HepG2 (cell line): ENCODE measurements around the gene CDK14.

ENCODE experiments used
- ATF2 ChIP-seq: sonication (generic); formaldehyde crosslinking; IDR thresholded peaks from 2 replicates; pipeline ENCODE4 v1.4.0; 2020; ENCODE audit warnings: missing genetic modification reagents
- CTCF ChIP-seq: sonication (generic); formaldehyde crosslinking; IDR thresholded peaks from 2 replicates; pipeline ENCODE4 v1.5.0; 2020; ENCODE audit warnings: mild to moderate bottlenecking, missing genetic modification reagents, moderate library complexity
- PHF5A ChIP-seq: IDR thresholded peaks from one replicate; pipeline ENCODE4 v1.6.1; 2018; ENCODE audit warnings: low read depth, missing genetic modification reagents; ENCODE audit not compliant: unreplicated experiment
- YEATS2 ChIP-seq: sonication (generic); formaldehyde crosslinking; IDR thresholded peaks from 2 replicates; pipeline ENCODE4 v1.4.0; 2020; ENCODE audit warnings: missing genetic modification reagents, borderline replicate concordance
- ZBTB20 ChIP-seq: sonication (generic); formaldehyde crosslinking; IDR thresholded peaks from 2 replicates; pipeline ENCODE4 v1.8.1; 2023; ENCODE audit warnings: missing genetic modification reagents, low read depth, mild to moderate bottlenecking, borderline replicate concordance
- ZNF235 ChIP-seq: sonication (generic); formaldehyde crosslinking; IDR thresholded peaks from 2 replicates; pipeline ENCODE4 v1.8.1; 2023; ENCODE audit warnings: mild to moderate bottlenecking, missing genetic modification reagents, borderline replicate concordance
- ZNF589 ChIP-seq: sonication (generic); formaldehyde crosslinking; conservative IDR thresholded peaks from 2 replicates; pipeline ENCODE4 v1.8.0; 2022; ENCODE audit warnings: mild to moderate bottlenecking, moderate library complexity, missing genetic modification reagents

GRCh38 chr7:90675982-90676381, 79.9 kb downstream of the CDK14 start:
- TF ChIP-seq YEATS2 (CRISPR knock-in tag) (no peak), PHF5A (CRISPR knock-in tag) (no peak), ZNF235 (CRISPR knock-in tag) (no peak), ZNF589 (CRISPR knock-in tag) (no peak), ATF2 (CRISPR knock-in tag) (no peak), ZBTB20 (CRISPR knock-in tag) (no peak), CTCF (CRISPR knock-in tag) (no peak)
